IMR-90 (cell line): ENCODE data around the gene VAT1. TPM values are rescaled to one million over a fixed set of nuclear protein-coding genes. Genes with fewer than 3 reads are reported as not detected.

Experiments
- ATAC-seq: fragments of 200-7000 bp; cut with Tn5 transposase; 2 replicates; pipeline ENCODE4 v1.9.1; 2020; ENCODE audit warnings: low read depth, mild to moderate bottlenecking, moderate library complexity
- Bru-seq: library from RNA; stranded (reverse); fragments of 400-500 nt; gene quantifications from one replicate; lab custom pipeline; 2021; lab: Mats Ljungman, UMichigan
- BruChase-seq, 2 experiments: library from RNA; stranded (reverse); fragments of 400-500 nt; gene quantifications; one replicate each; lab custom pipeline; 2021; lab: Mats Ljungman, UMichigan
- BruUV-seq: library from RNA; stranded (reverse); fragments of 400-500 nt; replicated peaks from 2 replicates; lab custom pipeline; 2021; lab: Mats Ljungman, UMichigan
- CTCF ChIA-PET: fragments of 300-600 bp; formaldehyde crosslinking; extraction: SDS; loops from one replicate; lab custom pipeline; 2021; ENCODE audit warnings: antibody characterized with exemption; lab: Yijun Ruan, JAX
- POLR2A ChIA-PET: fragments of 300-600 bp; sonication (Branson Sonifier 250); formaldehyde crosslinking; loops from one replicate; lab custom pipeline; 2022; ENCODE audit warnings: antibody characterized with exemption; ENCODE audit not compliant: unreplicated experiment; lab: Charles Lee
- DNase-seq: peaks from one replicate; pipeline ENCODE4 v3.0.0; 2013
- H2AFZ ChIP-seq: replicated peaks from 2 replicates; pipeline ENCODE3; 2013; ENCODE audit warnings: low read length, mild to moderate bottlenecking; ENCODE audit not compliant: poor library complexity
- H2AK5ac ChIP-seq: 2 replicates; pipeline ENCODE4 v1.6.1; 2013; ENCODE audit warnings: low read depth, low read length, inconsistent platforms
- H2AK9ac ChIP-seq: replicated peaks from 2 replicates; pipeline ENCODE3; 2013; ENCODE audit warnings: mild to moderate bottlenecking, low read depth, low read length, moderate library complexity; ENCODE audit not compliant: poor library complexity
- H2BK120ac ChIP-seq: 2 replicates; pipeline ENCODE4 v1.6.1; 2013; ENCODE audit warnings: low read depth, low read length, inconsistent platforms
- H2BK15ac ChIP-seq: 3 replicates; pipeline ENCODE4 v1.6.1; 2013; ENCODE audit warnings: low read depth, low read length, inconsistent platforms
- H2BK20ac ChIP-seq: 2 replicates; pipeline ENCODE4 v1.6.1; 2013; ENCODE audit warnings: low read depth, mild to moderate bottlenecking, inconsistent platforms, low read length, moderate library complexity
- H2BK5ac ChIP-seq: 2 replicates; pipeline ENCODE4 v1.6.1; 2013; ENCODE audit warnings: mild to moderate bottlenecking, low read depth, low read length, inconsistent platforms; ENCODE audit not compliant: poor library complexity, severe bottlenecking
- H3K14ac ChIP-seq: replicated peaks from 2 replicates; pipeline ENCODE4 v1.6.1; 2013; ENCODE audit warnings: low read depth, low read length, inconsistent platforms
- H3K18ac ChIP-seq: 2 replicates; pipeline ENCODE4 v1.6.1; 2013; ENCODE audit warnings: low read depth, low read length, control low read depth
- H3K23ac ChIP-seq: 2 replicates; pipeline ENCODE4 v1.6.1; 2013; ENCODE audit warnings: low read depth, low read length, inconsistent platforms
- H3K27ac ChIP-seq: 2 replicates; pipeline ENCODE4 v1.5.1; 2013; ENCODE audit warnings: mild to moderate bottlenecking, control low read depth, low read length; ENCODE audit not compliant: insufficient read depth
- H3K27me3 ChIP-seq: 2 replicates; pipeline ENCODE4 v1.6.1; 2013; ENCODE audit warnings: low read length; ENCODE audit not compliant: control insufficient read depth, insufficient read depth
- H3K36me3 ChIP-seq: 2 replicates; pipeline ENCODE4 v1.6.1; 2013; ENCODE audit warnings: low read length, mixed read lengths; ENCODE audit not compliant: control insufficient read depth, insufficient read depth
- H3K4ac ChIP-seq: 2 replicates; pipeline ENCODE4 v1.6.1; 2013; ENCODE audit warnings: low read depth, low read length, inconsistent platforms
- H3K4me1 ChIP-seq: 2 replicates; pipeline ENCODE4 v1.6.1; 2013; ENCODE audit warnings: low read length, mixed read lengths; ENCODE audit not compliant: control insufficient read depth, insufficient read depth
- H3K4me2 ChIP-seq: 2 replicates; pipeline ENCODE4 v1.6.1; 2013; ENCODE audit warnings: low read depth, mild to moderate bottlenecking, control low read depth, low read length, moderate library complexity
- H3K4me3 ChIP-seq: 2 replicates; pipeline ENCODE4 v1.5.1; 2013; ENCODE audit warnings: low read depth, mild to moderate bottlenecking, control low read depth, low read length, moderate library complexity; ENCODE audit not compliant: insufficient read depth
- H3K56ac ChIP-seq: 2 replicates; pipeline ENCODE4 v1.6.1; 2013; ENCODE audit warnings: low read length, inconsistent platforms; ENCODE audit not compliant: insufficient read depth; ENCODE audit errors: extremely low read depth
- H3K79me1 ChIP-seq, 2 experiments: 2 replicates each; pipeline ENCODE4 v1.6.1; 2013; ENCODE audit warnings: low read length in 2 of 2, inconsistent platforms in 1 of 2, low read depth in 1 of 2
- H3K9ac ChIP-seq: 2 replicates; pipeline ENCODE4 v1.6.1; 2013; ENCODE audit warnings: low read depth, low read length, control low read depth
- H3K9me1 ChIP-seq: 2 replicates; pipeline ENCODE4 v1.6.1; 2013; ENCODE audit warnings: low read length, inconsistent platforms; ENCODE audit not compliant: insufficient read depth
- H3K9me3 ChIP-seq: 2 replicates; pipeline ENCODE4 v1.6.1; 2013; ENCODE audit warnings: low read length; ENCODE audit not compliant: control insufficient read depth, insufficient read depth
- H4K20me1 ChIP-seq: 2 replicates; pipeline ENCODE4 v1.6.1; 2013; ENCODE audit warnings: low read length, inconsistent platforms; ENCODE audit not compliant: insufficient read depth
- H4K5ac ChIP-seq: 2 replicates; pipeline ENCODE4 v1.6.1; 2013; ENCODE audit warnings: mild to moderate bottlenecking, low read depth, low read length, control low read depth
- H4K8ac ChIP-seq, 2 experiments: 2 replicates each; pipeline ENCODE4 v1.6.1; 2013; ENCODE audit warnings: low read depth in 2 of 2, low read length in 2 of 2, control low read depth in 1 of 2, inconsistent platforms in 1 of 2
- H4K91ac ChIP-seq: 2 replicates; pipeline ENCODE4 v1.6.1; 2013; ENCODE audit warnings: low read depth, low read length, inconsistent platforms; ENCODE audit not compliant: insufficient read depth
- CEBPB ChIP-seq: IDR thresholded peaks from 2 replicates; pipeline ENCODE4 v1.6.1; 2012; ENCODE audit warnings: low read depth, low read length, improper control_type of control experiment
- MAZ ChIP-seq: IDR thresholded peaks from 2 replicates; pipeline ENCODE4 v1.6.1; 2012; ENCODE audit warnings: low read depth, mild to moderate bottlenecking, low read length, improper control_type of control experiment, moderate library complexity, borderline replicate concordance
- MXI1 ChIP-seq: IDR thresholded peaks from 2 replicates; pipeline ENCODE4 v1.6.1; 2012; ENCODE audit warnings: low read depth, mild to moderate bottlenecking, low read length, moderate library complexity, borderline replicate concordance
- WGBS, 2 experiments: methylation state at CpG; one replicate each; pipeline versions ENCODE4 v1.1.5 to v1.1.7; 2013; ENCODE audit warnings: missing lambda C conversion rate in 2 of 2; ENCODE audit not compliant: insufficient read length in 1 of 2; ENCODE audit errors: extremely low coverage in 2 of 2; 5-methylcytosine and 5-hydroxymethylcytosine counted together
- dilution Hi-C: fragments of 300-500 bp; cut with HindIII; formaldehyde crosslinking; loops from one replicate; pipeline ENCODE4 v1.14.3; 2018; ENCODE audit warnings: low sequenced_read_pairs; ENCODE audit not compliant: unreplicated experiment
- in situ Hi-C: fragments of 300-500 bp; cut with MboI; formaldehyde crosslinking; loops from 3 replicates; pipeline ENCODE4 v1.14.3; 2019; ENCODE audit warnings: low sequenced_read_pairs, inconsistent platforms, mixed read lengths
- intact Hi-C: fragments of 100-400 bp; cut with micrococcal nuclease; formaldehyde crosslinking; loops from 2 replicates; pipeline ENCODE4 v1.10.0; 2022
- long read RNA-seq: library from polyadenylated mRNA; unstranded; transcript quantifications from one replicate; pipeline ENCODE4 v2.0.0, GENCODE V29; 2021; ENCODE audit not compliant: unreplicated experiment
- polyA plus RNA-seq, 3 experiments: library from polyadenylated mRNA; depleted of rRNA; stranded (reverse); fragments of >200 nt; gene quantifications; 2 replicates each; pipeline ENCODE4 v1.2.3, GENCODE V29; 2012; ENCODE audit warnings: low replicate concordance in 1 of 3
- total RNA-seq: library from RNA; depleted of rRNA; stranded (reverse); fragments of >200 nt; gene quantifications from 2 replicates; pipeline ENCODE4 v1.2.3, GENCODE V29; 2012; rRNA removed

Gene VAT1
- total RNA-seq (81.1 and 101 TPM in 2 replicates), polyA plus RNA-seq (2012; rRNA removed) (97.3 and 108 TPM in 2 replicates), Bru-seq, nascent RNA (percentile 75 among the genes with signal in this experiment), BruChase-seq, experiment 1, labeled RNA remaining after a 6-hour chase (percentile 94 among the genes with signal in this experiment), BruChase-seq, experiment 2, labeled RNA remaining after a 2-hour chase (percentile 85 among the genes with signal in this experiment)
- 71.0 and 147 TPM in 2 replicates for polyA plus RNA-seq (2012; cell fraction: cytosol; rRNA removed)
- polyA plus RNA-seq (2012; cell fraction: nucleus; rRNA removed; ENCODE audit: low replicate concordance): 52.1 and 70.3 TPM in 2 replicates
- long read RNA-seq, transcript VAT1-201 (6 exons, 2,734 nt): major isoform, 120 of 198 reads
- long read RNA-seq, partial matches to known transcripts: 11 of 198 reads
- long read RNA-seq, other reads (novel, unspliced or antisense): 66 of 198 reads

GRCh38 chr17:43021741-43022512, at the start of gene VAT1:
VAT1 (minus strand) TSS chr17:43022385; CDS start chr17:43022322, 63 bp downstream.
- dilution Hi-C loops (no loop called here), in situ Hi-C loops (no loop called here), intact Hi-C loops (loop anchor here (2.0 kb wide), 1 partner anchor 15 kb away; the partner anchor contains the start of gene IFI35)
- H2AK5ac ChIP-seq: peak within 1 kb of the TSS; percentile 89
- H3K23ac ChIP-seq: peak within 1 kb of the TSS; percentile 58; the same call in 1 of the 2 replicates
- H3K4me3 ChIP-seq: peak within 1 kb of the TSS; percentile 96
- peaks cover 19% of the 10 kb centered on the region for H3K36me3 ChIP-seq
- WGBS, 2 experiments: 0% methylated on average over 54 of the region's 80 CpGs; no CpG with 5 or more reads in 1 of the 2 experiments
- peak within 1 kb of the TSS; percentile 76; the same call in 1 of the 3 replicates for H2BK15ac ChIP-seq
- H2BK20ac ChIP-seq: no peak within 1 kb of the TSS
- H3K9ac ChIP-seq: peak within 1 kb of the TSS; percentile 75
- peak within 1 kb of the TSS; percentile 67; the same call in 1 of the 2 replicates for H2BK120ac ChIP-seq
- H3K27me3 ChIP-seq: peaks cover 4% of the 10 kb centered on the region; the same call in 1 of the 2 replicates
- ChIA-PET POLR2A (interaction anchor here (0.7 to 1.4 kb wide), 2 partner anchors 293 to 406 kb away, joined by 5 to 6 read pairs; no protein-coding TSS in a partner anchor), CTCF (interaction anchor here (0.8 kb wide), 1 partner anchor 91 kb away, joined by 3 read pairs; no protein-coding TSS in a partner anchor)
- peaks cover 22% of the 10 kb centered on the region; the same call in 1 of the 2 replicates for H4K20me1 ChIP-seq
- ATAC-seq (peak; percentile 76), DNase-seq (peak; percentile 63)
- peaks cover 15 to 45% of the 10 kb centered on the region in 2 experiments; a peak in 3 of 4 replicates for H3K79me1 ChIP-seq
- H3K4me2 ChIP-seq: peak within 1 kb of the TSS; percentile 79
- H4K8ac ChIP-seq: peak within 1 kb of the TSS; percentile 46 to 87
- peak within 1 kb of the TSS; percentile 95 for H3K4ac ChIP-seq
- peaks cover 12% of the 10 kb centered on the region for H3K4me1 ChIP-seq
- H2BK5ac ChIP-seq: peak within 1 kb of the TSS; percentile 68
- H4K5ac ChIP-seq: peak within 1 kb of the TSS; percentile 61; the same call in 1 of the 2 replicates
- peak within 1 kb of the TSS; percentile 97 for H2AK9ac ChIP-seq
- no peak within 1 kb of the TSS for H3K56ac ChIP-seq
- peak within 1 kb of the TSS; percentile 89 for H4K91ac ChIP-seq
- peak; percentile 66; the same call in 1 of the 2 replicates for TF ChIP-seq MAZ
- no peak; the same call in 1 of the 2 replicates for TF ChIP-seq MXI1
- peak; percentile 54 for TF ChIP-seq CEBPB
- peak within 1 kb of the TSS; percentile 95 for H2AFZ ChIP-seq
- H3K9me3 ChIP-seq: no peaks in the 10 kb centered on the region
- H3K18ac ChIP-seq: peak within 1 kb of the TSS; percentile 30
- H3K14ac ChIP-seq: peak within 1 kb of the TSS; percentile 96
- H3K9me1 ChIP-seq: peaks cover 20% of the 10 kb centered on the region
- BruUV-seq: no TSS peak
- peak within 1 kb of the TSS; percentile 78 for H3K27ac ChIP-seq
